Uterus (tissue), 2 donors: Measurements from ENCODE around the gene PIGH.

Experiments
- POLR2A ChIP-seq, 2 donors: fragments of 450-650 bp; IDR thresholded peaks; one replicate each; pipeline ENCODE4 v1.6.1; 2016; ENCODE audit warnings: antibody characterized with exemption in 2 of 2, mild to moderate bottlenecking in 1 of 2, moderate library complexity in 1 of 2
- TF ChIP-seq, protein P1 (sequence below), 4 experiments: fragments of 200-600 bp in 2 of 4; fragments of 450-650 bp in 2 of 4; sonication (generic) in 2 of 4; IDR thresholded peaks; one replicate each; pipeline ENCODE4 v1.5.1; 2016 to 2019; ENCODE audit warnings: antibody characterized with exemption in 4 of 4, mild to moderate bottlenecking in 2 of 4, moderate library complexity in 1 of 4

DNA sequence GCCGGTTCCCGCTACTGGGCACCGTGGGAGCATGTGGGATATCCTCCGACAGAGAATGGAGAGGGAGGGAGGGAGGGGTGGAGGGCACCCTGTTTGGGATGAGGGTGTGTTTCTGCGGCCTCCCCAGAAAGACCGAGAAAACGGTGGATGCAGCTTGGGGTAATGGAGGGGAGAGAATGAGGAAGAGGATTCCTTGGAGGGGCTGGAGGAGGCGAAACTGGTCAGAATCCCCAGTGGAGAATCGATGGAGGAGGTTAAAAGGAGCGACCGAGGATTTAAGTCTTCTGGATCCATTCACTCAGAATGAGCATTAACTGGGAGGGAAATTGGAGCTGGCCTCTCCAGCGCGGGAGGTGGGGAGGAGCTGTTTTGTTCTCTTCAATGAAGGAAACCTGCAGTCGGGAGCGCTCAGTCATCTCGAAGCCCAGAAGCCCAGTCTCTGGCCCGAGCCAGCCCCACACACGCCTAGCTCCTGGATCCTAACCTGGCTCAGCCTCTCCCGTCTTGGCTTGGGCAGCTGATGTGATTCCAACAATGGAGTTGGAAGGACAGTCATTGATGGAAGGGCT lies 20.2 kb upstream of the PIGH start:
- TF ChIP-seq, protein P1, sequence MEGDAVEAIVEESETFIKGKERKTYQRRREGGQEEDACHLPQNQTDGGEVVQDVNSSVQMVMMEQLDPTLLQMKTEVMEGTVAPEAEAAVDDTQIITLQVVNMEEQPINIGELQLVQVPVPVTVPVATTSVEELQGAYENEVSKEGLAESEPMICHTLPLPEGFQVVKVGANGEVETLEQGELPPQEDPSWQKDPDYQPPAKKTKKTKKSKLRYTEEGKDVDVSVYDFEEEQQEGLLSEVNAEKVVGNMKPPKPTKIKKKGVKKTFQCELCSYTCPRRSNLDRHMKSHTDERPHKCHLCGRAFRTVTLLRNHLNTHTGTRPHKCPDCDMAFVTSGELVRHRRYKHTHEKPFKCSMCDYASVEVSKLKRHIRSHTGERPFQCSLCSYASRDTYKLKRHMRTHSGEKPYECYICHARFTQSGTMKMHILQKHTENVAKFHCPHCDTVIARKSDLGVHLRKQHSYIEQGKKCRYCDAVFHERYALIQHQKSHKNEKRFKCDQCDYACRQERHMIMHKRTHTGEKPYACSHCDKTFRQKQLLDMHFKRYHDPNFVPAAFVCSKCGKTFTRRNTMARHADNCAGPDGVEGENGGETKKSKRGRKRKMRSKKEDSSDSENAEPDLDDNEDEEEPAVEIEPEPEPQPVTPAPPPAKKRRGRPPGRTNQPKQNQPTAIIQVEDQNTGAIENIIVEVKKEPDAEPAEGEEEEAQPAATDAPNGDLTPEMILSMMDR (IDR thresholded peaks at IDR 0.05) = no peak
- TF ChIP-seq POLR2A (IDR thresholded peaks at IDR 0.05) = no peak
